ENCODE data around the gene PRCD.
A peak's percentile ranks its signal among the peaks of the same experiment; 100 is the strongest.

The PRCD gene

GRCh38 chr17:76575570-76575969, 35.7 kb downstream of the PRCD start:
- DNase-seq: no peak

DNA sequence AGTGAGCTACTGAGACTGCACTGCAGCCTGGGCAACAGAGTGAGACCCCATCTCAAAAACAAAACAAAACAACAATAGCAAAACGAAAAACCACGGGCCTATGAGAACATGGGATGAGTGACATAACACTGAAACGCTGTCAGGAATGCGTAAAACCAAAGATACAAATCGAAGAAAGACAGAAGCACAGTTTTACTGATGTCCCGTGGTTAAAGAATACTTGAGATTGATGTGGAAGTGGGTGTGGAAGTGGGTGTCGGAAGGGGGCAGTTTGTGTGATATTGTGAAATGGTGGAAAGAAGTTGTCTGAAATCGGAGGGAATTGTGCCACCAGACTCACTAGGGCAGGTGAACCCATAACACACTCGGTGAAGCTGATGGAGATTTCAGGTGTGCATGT, 36.3 kb downstream of the PRCD start:
- DNase-seq: no peak

GRCh38 chr17:76577876-76578275, 38.0 kb downstream of the PRCD start:
- peak in 1 of 2 experiments; percentile 68 for DNase-seq

GRCh38 chr17:76578376-76578775, 38.5 kb downstream of the PRCD start:
- no peak for DNase-seq

- DNase-seq: no peak
Measured at GRCh38 chr17:76579281-76579680, 39.4 kb downstream of the PRCD start.

GRCh38 chr17:76581515-76581914, 41.7 kb downstream of the PRCD start:
- DNase-seq: peak in 1 of 2 experiments; percentile 51

- DNase-seq: no peak
Measured at GRCh38 chr17:76582660-76583059, 42.8 kb downstream of the PRCD start.

DNA sequence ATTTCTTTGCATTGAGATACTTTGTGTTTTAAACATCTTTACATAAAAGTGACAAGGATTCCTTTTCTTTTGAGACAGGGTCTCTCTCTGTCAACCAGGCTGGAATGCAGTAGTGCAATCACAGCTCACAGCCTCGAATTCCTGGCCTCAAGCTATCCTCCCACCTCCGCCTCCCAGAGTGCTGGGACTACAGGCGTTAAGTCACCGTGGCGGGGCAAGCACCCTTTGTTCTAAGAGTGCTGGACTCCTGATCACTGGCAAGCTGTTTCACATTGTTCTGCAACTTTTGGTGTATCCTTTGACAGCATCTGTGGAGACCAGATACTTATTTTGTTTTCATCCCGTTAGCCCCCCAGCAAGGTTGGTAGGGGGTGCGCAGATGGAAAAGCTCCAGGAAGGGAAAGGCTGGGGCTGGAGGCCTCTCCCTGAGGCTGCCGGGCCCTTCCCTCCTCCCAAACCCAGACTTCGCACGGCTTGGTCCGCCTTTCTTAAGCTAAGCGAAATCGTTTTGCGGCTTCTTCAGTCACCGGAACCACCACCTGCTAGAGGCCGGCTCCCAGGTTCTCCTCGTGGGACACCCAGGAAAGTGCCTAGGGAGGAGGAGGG, 44.7 kb downstream of the PRCD start:
- peak in 1 of 2 experiments; percentile 40 for DNase-seq

DNA sequence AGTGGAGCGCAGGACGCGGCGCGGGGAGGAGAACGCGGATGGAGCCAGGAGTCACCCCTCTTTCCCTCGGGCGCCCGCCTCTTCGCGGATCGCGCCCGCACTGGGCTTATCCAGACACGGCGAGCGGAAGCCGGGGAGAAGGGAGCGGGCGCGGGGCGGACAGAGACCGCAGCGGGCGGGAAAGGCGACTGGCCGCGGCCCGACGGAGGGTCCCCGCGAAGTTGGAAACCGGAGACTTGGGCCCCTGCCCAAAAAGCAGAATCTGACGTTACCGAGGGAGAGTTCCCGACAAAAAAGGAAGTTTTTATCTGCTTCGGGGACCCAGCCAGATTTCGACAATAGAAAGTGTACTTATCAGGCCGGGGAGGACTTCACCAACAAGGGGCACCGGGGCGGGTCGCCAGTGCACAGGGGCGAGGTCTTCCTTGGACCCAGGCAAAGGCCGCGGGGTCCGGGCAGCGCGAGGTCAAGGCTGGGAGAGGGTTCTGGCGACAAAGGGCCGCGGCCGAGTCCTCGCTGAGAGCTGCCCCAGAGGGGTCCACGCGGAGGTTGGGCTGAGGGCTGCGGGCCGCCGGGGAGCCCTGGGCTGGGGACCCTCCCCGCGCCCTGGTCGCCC, 45.3 kb downstream of the PRCD start:
- DNase-seq: no peak

DNA sequence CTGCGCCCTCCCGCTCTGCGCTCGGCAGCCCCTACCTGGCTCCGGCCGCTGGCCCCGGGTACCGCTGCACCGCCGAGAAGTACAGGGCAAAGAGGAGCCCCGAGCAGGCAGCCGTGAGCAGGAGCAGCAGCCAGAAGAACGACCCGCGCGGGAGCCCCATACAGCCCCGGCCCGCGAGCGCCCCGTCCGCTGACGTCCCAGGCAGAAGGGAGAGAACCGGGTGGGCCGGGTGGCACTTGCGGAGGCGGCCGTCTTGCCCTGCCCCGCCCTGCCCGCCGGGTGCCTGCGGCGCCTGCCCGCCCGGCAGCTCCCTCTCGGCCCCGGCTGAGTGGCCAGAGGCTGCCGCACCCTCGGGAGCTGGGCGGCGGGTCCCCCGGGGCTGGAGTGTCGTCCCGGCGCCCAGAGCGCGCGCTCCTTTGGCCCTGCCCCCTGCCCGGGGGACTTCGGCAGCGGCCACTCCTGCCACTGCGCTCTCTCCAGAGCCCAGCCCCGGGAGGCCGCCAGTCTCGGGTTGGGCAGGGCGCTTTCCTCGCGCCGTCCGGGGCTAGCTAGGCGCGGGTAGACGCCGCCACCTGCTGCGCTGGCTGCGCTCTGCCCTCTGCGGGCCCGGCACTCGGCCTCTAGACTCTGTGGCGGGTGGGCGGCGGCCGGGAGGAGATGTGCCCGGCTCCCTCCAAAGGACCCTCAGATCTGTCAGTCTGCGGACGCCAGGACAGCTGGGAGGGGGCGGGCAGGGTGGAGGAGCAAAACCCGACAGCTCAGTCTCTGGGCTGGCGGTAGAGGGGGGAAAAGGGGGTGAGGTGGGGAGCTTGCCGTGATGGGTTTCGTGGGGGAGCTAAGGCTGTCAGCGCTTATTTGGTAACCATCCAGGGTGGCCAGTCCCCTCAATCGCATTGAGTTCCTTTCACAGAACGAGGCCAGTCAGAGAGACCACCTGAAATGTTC, 46.1 kb downstream of the PRCD start, which contains the start of gene ST6GALNAC2:
TSS of gene ST6GALNAC2 (minus strand) at position 212 of the 945 bp plus-strand sequence. CDS start at position 160, 52 bp downstream.
- peak; percentile 55 to 73 for DNase-seq

- DNase-seq: peak; percentile 98 to 99
Measured at GRCh38 chr17:76586741-76587487, 47.1 kb downstream of the PRCD start.

- DNase-seq: no peak
Measured at GRCh38 chr17:76588182-76588581, 48.3 kb downstream of the PRCD start.

- peak; percentile 91 to 98 for DNase-seq
Measured at GRCh38 chr17:76593384-76593826, 53.6 kb downstream of the PRCD start.

DNA sequence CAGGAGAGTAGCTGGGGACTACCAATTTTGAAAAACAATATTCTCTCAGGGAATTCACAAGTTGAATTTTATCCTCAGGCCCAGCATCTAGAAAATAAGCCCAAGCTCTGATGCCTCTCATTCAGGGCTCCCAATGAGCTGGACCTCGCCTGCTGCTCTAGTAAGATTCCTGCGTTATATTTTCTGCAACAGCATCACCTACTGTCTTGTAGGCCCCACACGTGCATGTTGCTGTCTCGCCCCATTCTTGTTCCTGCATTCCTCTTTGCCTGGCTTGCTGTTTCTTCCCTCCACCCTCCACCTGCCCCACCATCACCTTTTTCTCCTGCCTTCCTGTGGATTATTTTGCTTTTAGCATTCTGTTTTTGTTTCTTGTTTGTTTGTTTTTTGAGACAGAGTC, 54.1 kb downstream of the PRCD start:
- DNase-seq: peak in 1 of 2 experiments; percentile 59

DNA sequence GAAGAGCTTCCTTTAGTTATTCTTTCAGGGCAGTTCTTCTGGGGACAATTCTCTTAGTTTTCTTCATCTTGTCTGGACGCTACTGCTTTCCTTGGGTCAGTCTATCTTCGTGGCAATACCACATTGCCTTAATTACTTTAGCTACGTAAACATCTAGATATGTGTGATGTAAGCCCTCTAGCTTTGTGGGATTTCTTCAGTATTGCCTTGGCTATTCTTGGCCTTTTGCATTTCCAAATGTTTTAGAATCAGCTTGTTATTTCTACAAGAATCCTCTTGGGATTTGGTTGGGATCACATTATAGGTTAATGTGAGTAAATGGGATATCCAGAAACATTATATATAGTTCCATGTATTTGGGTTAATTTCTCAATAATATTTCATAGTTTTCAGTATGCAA, 54.8 kb downstream of the PRCD start:
- DNase-seq: no peak

Measured in NCI-H524 (cell line).